H9 (cell line): ENCODE data around the gene SULT2B1. TPM values are rescaled to one million over a fixed set of nuclear protein-coding genes. Genes with fewer than 3 reads are reported as not detected.

Source experiments
- DNase-seq: peaks from one replicate; pipeline ENCODE4 v3.0.0-alpha.2; 2017
- H2AFZ ChIP-seq: one replicate; pipeline ENCODE4 v1.6.1; 2013; ENCODE audit warnings: mild to moderate bottlenecking, low read length, control low read depth, moderate library complexity
- H2AK5ac ChIP-seq: 2 replicates; pipeline ENCODE4 v1.6.1; 2013; ENCODE audit warnings: low read length, control low read depth, mixed read lengths; ENCODE audit not compliant: insufficient read length
- H2BK120ac ChIP-seq: one replicate; pipeline ENCODE4 v1.6.1; 2013; ENCODE audit warnings: low read depth, mild to moderate bottlenecking, low read length, control low read depth, inconsistent platforms; ENCODE audit not compliant: poor library complexity, severe bottlenecking
- H2BK12ac ChIP-seq: 2 replicates; pipeline ENCODE4 v1.6.1; 2013; ENCODE audit warnings: low read length, control low read depth, mixed read lengths, low read depth; ENCODE audit not compliant: insufficient read length
- H2BK15ac ChIP-seq: 2 replicates; pipeline ENCODE4 v1.6.1; 2013; ENCODE audit warnings: low read depth, low read length, control low read depth
- H2BK20ac ChIP-seq: one replicate; pipeline ENCODE4 v1.6.1; 2013; ENCODE audit warnings: low read depth, mild to moderate bottlenecking, low read length, control low read depth, inconsistent platforms; ENCODE audit not compliant: poor library complexity, severe bottlenecking
- H2BK5ac ChIP-seq: 2 replicates; pipeline ENCODE4 v1.6.1; 2013; ENCODE audit warnings: low read length, control low read depth, mixed read lengths; ENCODE audit not compliant: insufficient read length
- H3K14ac ChIP-seq: 2 replicates; pipeline ENCODE4 v1.6.1; 2013; ENCODE audit warnings: low read length, control low read depth; ENCODE audit not compliant: insufficient read depth
- H3K18ac ChIP-seq: 2 replicates; pipeline ENCODE4 v1.6.1; 2013; ENCODE audit warnings: low read depth, mild to moderate bottlenecking, mixed read lengths, low read length, control low read depth; ENCODE audit not compliant: insufficient read length
- H3K23ac ChIP-seq: 2 replicates; pipeline ENCODE4 v1.6.1; 2013; ENCODE audit warnings: low read length, control low read depth, mixed read lengths, low read depth; ENCODE audit not compliant: insufficient read length
- H3K23me2 ChIP-seq: 2 replicates; pipeline ENCODE4 v1.6.1; 2013; ENCODE audit warnings: low read depth, mild to moderate bottlenecking, mixed read lengths, low read length, control low read depth; ENCODE audit not compliant: insufficient read length, poor library complexity, severe bottlenecking
- H3K27ac ChIP-seq: 2 replicates; pipeline ENCODE4 v1.5.1; 2013; ENCODE audit warnings: low read length, control low read depth, mixed read lengths, low read depth; ENCODE audit not compliant: insufficient read length
- H3K27me3 ChIP-seq: 2 replicates; pipeline ENCODE4 v1.6.1; 2013; ENCODE audit warnings: low read length, control low read depth, inconsistent platforms; ENCODE audit not compliant: insufficient read depth
- H3K4ac ChIP-seq: 2 replicates; pipeline ENCODE4 v1.6.1; 2013; ENCODE audit warnings: low read depth, mild to moderate bottlenecking, control low read depth, inconsistent platforms, low read length, moderate library complexity
- H3K4me1 ChIP-seq: 2 replicates; pipeline ENCODE4 v1.6.1; 2013; ENCODE audit warnings: low read length, control low read depth, inconsistent platforms; ENCODE audit not compliant: insufficient read depth
- H3K4me2 ChIP-seq: 2 replicates; pipeline ENCODE4 v1.6.1; 2013; ENCODE audit warnings: low read length, control low read depth, mixed read lengths; ENCODE audit not compliant: insufficient read length, insufficient read depth
- H3K56ac ChIP-seq: 2 replicates; pipeline ENCODE4 v1.6.1; 2013; ENCODE audit warnings: low read depth, mild to moderate bottlenecking, mixed read lengths, low read length, control low read depth; ENCODE audit not compliant: insufficient read length
- H3K79me1 ChIP-seq: 2 replicates; pipeline ENCODE4 v1.6.1; 2013; ENCODE audit warnings: low read depth, mild to moderate bottlenecking, moderate library complexity, low read length, control low read depth, inconsistent platforms; ENCODE audit not compliant: insufficient read depth, poor library complexity, severe bottlenecking
- H3K79me2 ChIP-seq: 2 replicates; pipeline ENCODE4 v1.6.1; 2013; ENCODE audit warnings: low read length, control low read depth, inconsistent platforms; ENCODE audit not compliant: insufficient read depth
- H3K9ac ChIP-seq: 2 replicates; pipeline ENCODE4 v1.6.1; 2013; ENCODE audit warnings: low read length, control low read depth, mixed read lengths; ENCODE audit not compliant: insufficient read length; ENCODE audit errors: extremely low read depth
- H3K9me3 ChIP-seq: one replicate; pipeline ENCODE4 v1.6.1; 2013; ENCODE audit warnings: low read depth, low read length, inconsistent platforms; ENCODE audit not compliant: control insufficient read depth
- H3T11ph ChIP-seq: one replicate; pipeline ENCODE4 v1.6.1; 2013; ENCODE audit warnings: mild to moderate bottlenecking, low read length, control low read depth, inconsistent platforms
- H4K20me1 ChIP-seq: one replicate; pipeline ENCODE4 v1.6.1; 2013; ENCODE audit not compliant: control insufficient read depth, insufficient read length, insufficient read depth
- H4K5ac ChIP-seq: 2 replicates; pipeline ENCODE4 v1.6.1; 2013; ENCODE audit warnings: low read depth, mild to moderate bottlenecking, mixed read lengths, low read length, control low read depth; ENCODE audit not compliant: insufficient read length
- H4K8ac ChIP-seq: replicated peaks from 2 replicates; pipeline ENCODE4 v1.6.1; 2013; ENCODE audit warnings: low read length, control low read depth, mixed read lengths, low read depth; ENCODE audit not compliant: insufficient read length
- H4K91ac ChIP-seq: 2 replicates; pipeline ENCODE4 v1.6.1; 2013; ENCODE audit warnings: low read depth, mild to moderate bottlenecking, moderate library complexity, mixed read lengths, low read length, control low read depth; ENCODE audit not compliant: insufficient read length
- H3K27ac Mint-ChIP-seq, 3 experiments: 2 replicates in 2 of 3; 3 replicates in 1 of 3; pipeline ENCODE4 v1.8.0; 2020 to 2021; ENCODE audit warnings: mixed read lengths in 3 of 3, mild to moderate bottlenecking in 1 of 3, moderate library complexity in 1 of 3
- H3K27me3 Mint-ChIP-seq: 2 replicates; pipeline ENCODE4 v1.8.0; 2021; ENCODE audit warnings: low read depth, mild to moderate bottlenecking, moderate library complexity, mixed read lengths
- H3K36me3 Mint-ChIP-seq, 3 experiments: 2 replicates in 2 of 3; 3 replicates in 1 of 3; pipeline ENCODE4 v1.8.0; 2020 to 2021; ENCODE audit warnings: low read depth in 3 of 3, mixed read lengths in 3 of 3; ENCODE audit not compliant: insufficient read depth in 1 of 3
- H3K4me1 Mint-ChIP-seq, 2 experiments: 2 replicates each; pipeline ENCODE4 v1.8.0; 2020; ENCODE audit warnings: mixed read lengths in 2 of 2
- H3K4me3 Mint-ChIP-seq, 2 experiments: 2 replicates in 1 of 2; 3 replicates in 1 of 2; pipeline ENCODE4 v1.8.0; 2020 to 2021; ENCODE audit warnings: mild to moderate bottlenecking in 2 of 2, mixed read lengths in 2 of 2, moderate library complexity in 1 of 2
- H3K9me3 Mint-ChIP-seq, 2 experiments: 2 replicates in 1 of 2; 3 replicates in 1 of 2; pipeline ENCODE4 v1.8.0; 2020; ENCODE audit warnings: mild to moderate bottlenecking in 2 of 2, mixed read lengths in 2 of 2, moderate library complexity in 1 of 2
- WGBS: extraction: QIAGEN DNeasy Blood & Tissue Kit; methylation state at CpG from one replicate; pipeline ENCODE4 v1.1.7; 2013; ENCODE audit warnings: missing lambda C conversion rate, low lambda C conversion rate, mixed read lengths; ENCODE audit not compliant: insufficient read length; ENCODE audit errors: extremely low coverage; 5-methylcytosine and 5-hydroxymethylcytosine counted together
- long read RNA-seq: library from polyadenylated mRNA; unstranded; transcript quantifications from one replicate; pipeline ENCODE4 v2.0.0, GENCODE V29; 2020
- total RNA-seq: library from RNA; stranded (reverse); gene quantifications from 2 replicates; pipeline ENCODE4 v1.2.1, GENCODE V29; 2021
- TF ChIP-seq, protein P1 (sequence below): fragments of 200-600 bp; sonication (generic); conservative IDR thresholded peaks from 3 replicates; pipeline ENCODE4 v1.8.0; 2021; ENCODE audit warnings: antibody characterized with exemption, mild to moderate bottlenecking

Gene SULT2B1
- 1.3 and 1.7 TPM in 2 replicates for total RNA-seq
- long read RNA-seq, partial matches to known transcripts, result 0 of 1 reads
- long read RNA-seq, other reads (novel, unspliced or antisense), result 1 of 1 reads

DNA sequence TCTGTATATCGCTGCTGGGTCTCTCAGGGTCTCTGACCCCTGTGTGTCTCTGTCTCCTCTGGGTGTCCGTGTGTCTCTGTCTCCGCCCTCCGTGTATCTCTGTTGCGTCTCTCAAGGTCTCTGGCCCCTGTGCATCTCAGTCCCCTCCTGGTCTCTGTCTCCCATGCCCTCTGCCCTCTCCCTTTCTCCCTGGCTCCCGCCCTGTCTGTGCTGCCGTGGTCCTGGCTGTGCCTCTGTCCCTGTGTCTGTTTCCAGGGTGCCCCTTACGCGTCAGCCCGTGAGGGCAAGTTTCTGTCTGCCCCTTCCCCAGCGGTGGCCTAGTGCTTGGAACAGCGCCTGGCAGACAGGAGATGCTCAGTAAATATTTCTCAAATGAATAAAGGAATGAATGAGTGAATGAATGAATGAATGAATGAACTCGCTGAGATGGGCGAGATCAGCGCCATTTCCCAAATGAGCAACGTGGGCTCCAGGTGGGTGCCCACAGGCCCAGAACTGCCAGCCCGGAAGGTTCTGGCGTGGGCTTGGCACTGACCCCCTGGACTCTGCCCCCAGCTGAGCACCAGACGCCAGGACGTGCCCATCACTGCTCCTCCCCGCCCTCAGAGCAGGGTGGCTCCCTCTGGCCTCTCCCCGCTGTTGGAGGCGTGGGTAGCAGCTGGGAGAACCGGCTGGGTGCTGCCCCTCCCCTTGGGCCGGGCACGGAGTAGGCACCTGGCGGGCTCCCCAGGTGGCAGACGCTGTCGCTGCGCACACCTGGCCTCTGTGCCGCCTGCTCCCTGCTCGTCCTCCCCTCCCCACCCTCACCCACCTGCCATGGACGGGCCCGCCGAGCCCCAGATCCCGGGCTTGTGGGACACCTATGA lies at the start of gene SULT2B1:
Gene SULT2B1 (plus strand): TSS at position 736 of the 866 bp plus-strand sequence. CDS start 81 bp downstream, at position 817.
- Histone ChIP-seq H3K23ac (no peak within 1 kb of the TSS), H4K20me1 (no peaks in the 10 kb centered on the region), H2AFZ (no peak within 1 kb of the TSS), H3K4me2 (no peak within 1 kb of the TSS), H3K23me2 (no peaks in the 10 kb centered on the region), H3K4ac (no peak within 1 kb of the TSS), H3K27me3 (no peaks in the 10 kb centered on the region), H3K79me2 (no peaks in the 10 kb centered on the region), H2AK5ac (no peak within 1 kb of the TSS), H4K8ac (no peak within 1 kb of the TSS), H3T11ph (no peak within 1 kb of the TSS), H2BK12ac (no peak within 1 kb of the TSS), H3K56ac (no peak within 1 kb of the TSS), H3K27ac (no peak within 1 kb of the TSS), H3K79me1 (no peaks in the 10 kb centered on the region), H2BK15ac (no peak within 1 kb of the TSS), H3K9me3 (no peaks in the 10 kb centered on the region), H3K14ac (no peak within 1 kb of the TSS), H4K5ac (no peak within 1 kb of the TSS), H4K91ac (no peak within 1 kb of the TSS), H3K4me1 (peaks cover 2% of the 10 kb centered on the region; the same call in 1 of the 2 replicates), H3K9ac (no peak within 1 kb of the TSS), H3K18ac (no peak within 1 kb of the TSS), H2BK20ac (no peak within 1 kb of the TSS), H2BK5ac (no peak within 1 kb of the TSS), H2BK120ac (no peak within 1 kb of the TSS)
- Mint-ChIP-seq H3K4me3 (0 out of 5 replicates have a peak within 1 kb of the TSS, but pooled peaks of 1 of the 2 experiments have one; percentile 28), H3K27me3 (no peaks in the 10 kb centered on the region), H3K27ac (peak within 1 kb of the TSS in 1 of 3 experiments; percentile 41; a peak in 2 of 7 replicates), H3K36me3 (no peaks in the 10 kb centered on the region), H3K9me3 (peaks cover 0 to 6% of the 10 kb centered on the region in 2 experiments; a peak in 2 of 5 replicates), H3K4me1 (peaks cover 19 to 27% of the 10 kb centered on the region in 2 experiments)
- DNase-seq, result no peak
- TF ChIP-seq, protein P1, sequence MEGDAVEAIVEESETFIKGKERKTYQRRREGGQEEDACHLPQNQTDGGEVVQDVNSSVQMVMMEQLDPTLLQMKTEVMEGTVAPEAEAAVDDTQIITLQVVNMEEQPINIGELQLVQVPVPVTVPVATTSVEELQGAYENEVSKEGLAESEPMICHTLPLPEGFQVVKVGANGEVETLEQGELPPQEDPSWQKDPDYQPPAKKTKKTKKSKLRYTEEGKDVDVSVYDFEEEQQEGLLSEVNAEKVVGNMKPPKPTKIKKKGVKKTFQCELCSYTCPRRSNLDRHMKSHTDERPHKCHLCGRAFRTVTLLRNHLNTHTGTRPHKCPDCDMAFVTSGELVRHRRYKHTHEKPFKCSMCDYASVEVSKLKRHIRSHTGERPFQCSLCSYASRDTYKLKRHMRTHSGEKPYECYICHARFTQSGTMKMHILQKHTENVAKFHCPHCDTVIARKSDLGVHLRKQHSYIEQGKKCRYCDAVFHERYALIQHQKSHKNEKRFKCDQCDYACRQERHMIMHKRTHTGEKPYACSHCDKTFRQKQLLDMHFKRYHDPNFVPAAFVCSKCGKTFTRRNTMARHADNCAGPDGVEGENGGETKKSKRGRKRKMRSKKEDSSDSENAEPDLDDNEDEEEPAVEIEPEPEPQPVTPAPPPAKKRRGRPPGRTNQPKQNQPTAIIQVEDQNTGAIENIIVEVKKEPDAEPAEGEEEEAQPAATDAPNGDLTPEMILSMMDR, result no peak
- no CpG with 5 or more reads among the region's 36 CpGs for WGBS
